Measurements from ENCODE around the gene CLN6. TPM values are rescaled to one million over a fixed set of nuclear protein-coding genes. Genes with fewer than 3 reads are reported as not detected.
A peak's percentile ranks its signal among the peaks of the same experiment; 100 is the strongest.
"Not testable (repeated sequence)": the region's sequence is repeated elsewhere in the genome, so short reads cannot be mapped to it uniquely, and the experiment has no call there.

Gene CLN6
- total RNA-seq, 1 donor from 2014 or later, result 35.3 TPM

DNA sequence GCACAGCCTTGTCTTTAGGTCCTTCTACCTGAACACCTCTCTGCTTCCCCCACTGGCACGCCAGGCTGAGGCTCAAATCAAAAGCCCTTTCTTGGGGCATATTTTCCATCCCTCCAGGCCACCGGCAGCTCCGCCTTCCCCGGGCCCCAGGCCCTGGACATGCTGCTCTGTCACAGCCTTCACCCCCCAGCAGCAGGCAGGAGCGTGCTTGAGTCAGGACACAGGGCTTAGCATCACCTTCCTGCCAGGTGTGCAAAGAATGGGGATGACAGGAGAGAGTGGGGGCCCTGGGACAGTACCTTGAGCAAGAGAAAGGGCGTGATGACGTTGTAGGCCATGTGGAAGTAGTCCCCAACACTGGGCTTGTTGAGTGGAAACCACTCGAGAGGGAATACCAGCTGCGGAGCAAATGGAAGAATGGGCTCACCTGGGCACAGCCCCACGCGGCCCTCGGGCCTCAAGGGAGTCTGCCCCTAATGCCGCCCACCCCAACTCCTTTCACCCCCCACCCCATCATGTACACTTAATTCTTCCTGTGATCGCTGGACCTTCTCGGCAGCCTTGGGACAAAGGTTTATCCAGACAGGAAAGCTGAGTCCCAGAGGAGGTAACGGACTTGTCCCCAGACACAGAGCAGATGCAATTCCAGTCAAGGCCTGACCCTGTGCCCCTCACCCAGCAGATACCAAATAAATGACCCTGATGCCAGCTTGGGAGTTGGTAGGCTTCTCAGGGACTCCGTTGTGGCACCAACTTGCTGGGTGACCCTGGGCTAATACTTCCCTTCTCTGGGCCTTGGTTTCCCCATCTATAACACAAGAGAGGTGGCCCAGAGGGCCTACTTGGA lies 15.3 kb downstream of the CLN6 start:
- TF ChIP-seq, protein P1, sequence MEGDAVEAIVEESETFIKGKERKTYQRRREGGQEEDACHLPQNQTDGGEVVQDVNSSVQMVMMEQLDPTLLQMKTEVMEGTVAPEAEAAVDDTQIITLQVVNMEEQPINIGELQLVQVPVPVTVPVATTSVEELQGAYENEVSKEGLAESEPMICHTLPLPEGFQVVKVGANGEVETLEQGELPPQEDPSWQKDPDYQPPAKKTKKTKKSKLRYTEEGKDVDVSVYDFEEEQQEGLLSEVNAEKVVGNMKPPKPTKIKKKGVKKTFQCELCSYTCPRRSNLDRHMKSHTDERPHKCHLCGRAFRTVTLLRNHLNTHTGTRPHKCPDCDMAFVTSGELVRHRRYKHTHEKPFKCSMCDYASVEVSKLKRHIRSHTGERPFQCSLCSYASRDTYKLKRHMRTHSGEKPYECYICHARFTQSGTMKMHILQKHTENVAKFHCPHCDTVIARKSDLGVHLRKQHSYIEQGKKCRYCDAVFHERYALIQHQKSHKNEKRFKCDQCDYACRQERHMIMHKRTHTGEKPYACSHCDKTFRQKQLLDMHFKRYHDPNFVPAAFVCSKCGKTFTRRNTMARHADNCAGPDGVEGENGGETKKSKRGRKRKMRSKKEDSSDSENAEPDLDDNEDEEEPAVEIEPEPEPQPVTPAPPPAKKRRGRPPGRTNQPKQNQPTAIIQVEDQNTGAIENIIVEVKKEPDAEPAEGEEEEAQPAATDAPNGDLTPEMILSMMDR (IDR thresholded peaks at IDR 0.05; ENCODE audit: unreplicated experiment), result no peak
- H3K4me1 Mint-ChIP-seq, result no peaks in the 10 kb centered on the region
- DNase-seq (ENCODE audit: low spot score in 2 of 2, unreplicated experiment in 2 of 2), result no peak
- H3K27me3 Mint-ChIP-seq (ENCODE audit: low read depth), result no peaks in the 10 kb centered on the region
- H3K4me3 Mint-ChIP-seq, result no peak overlapping the region
- H3K27ac Mint-ChIP-seq, result no peak overlapping the region
- H3K36me3 Mint-ChIP-seq, result peaks cover 21% of the 10 kb centered on the region
- no peaks in the 10 kb centered on the region for H3K9me3 Mint-ChIP-seq

DNA sequence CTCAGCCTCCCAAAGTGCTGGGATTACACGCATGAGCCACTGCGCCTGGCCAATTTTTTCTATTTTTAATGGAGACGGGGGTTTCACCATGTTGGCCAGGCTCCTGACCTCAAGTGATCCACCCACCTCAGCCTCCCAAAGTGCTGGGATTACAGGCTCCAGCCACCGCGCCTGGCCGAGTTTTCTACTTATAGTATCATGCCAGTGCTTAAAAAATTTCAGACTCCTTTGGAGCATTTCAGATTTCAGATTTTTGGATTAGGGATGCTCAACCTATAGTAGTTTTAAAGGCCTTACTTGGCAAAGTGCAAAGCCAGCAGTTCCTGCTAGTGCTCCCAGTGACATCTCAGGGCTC lies 16.1 kb downstream of the CLN6 start:
- not testable (repeated sequence) for H3K4me3 Mint-ChIP-seq; H3K27ac Mint-ChIP-seq; H3K27me3 Mint-ChIP-seq (ENCODE audit: low read depth); H3K4me1 Mint-ChIP-seq; H3K9me3 Mint-ChIP-seq; DNase-seq (ENCODE audit: low spot score in 2 of 2, unreplicated experiment in 2 of 2)
- peaks cover 18% of the 10 kb centered on the region for H3K36me3 Mint-ChIP-seq

DNA sequence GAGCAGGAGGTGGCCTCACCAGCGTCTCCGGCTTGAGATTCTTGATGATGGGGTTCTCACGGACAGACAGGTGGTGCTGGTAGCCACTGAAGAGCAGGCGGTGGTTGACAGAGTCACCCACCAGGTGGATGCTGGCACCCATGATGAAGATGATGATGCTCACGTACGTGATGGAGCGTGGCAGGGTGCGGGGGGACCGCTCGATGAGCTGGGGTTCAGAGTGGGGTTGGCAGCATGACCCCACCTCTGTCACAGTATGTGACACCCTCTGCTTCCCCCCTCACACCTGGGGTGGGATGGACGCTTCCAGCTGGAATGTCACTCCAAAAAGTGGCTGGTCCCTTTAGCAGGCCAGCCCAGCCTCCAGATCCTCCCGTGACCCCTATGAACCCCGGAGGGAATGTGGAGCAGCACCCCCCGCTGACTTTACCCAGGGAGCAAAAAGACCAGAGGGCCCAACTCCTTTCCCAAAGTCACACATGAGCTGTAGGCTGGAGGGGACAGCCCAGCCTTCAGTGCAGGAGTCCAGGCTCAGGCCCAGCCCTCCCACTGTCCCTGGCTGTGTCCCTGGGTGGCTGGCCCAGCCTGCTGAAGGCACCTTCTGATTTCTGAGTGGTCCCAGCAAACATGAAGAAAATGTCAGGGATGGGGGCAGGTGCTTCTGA lies 17.7 kb downstream of the CLN6 start:
- TF ChIP-seq, protein P1 (IDR thresholded peaks at IDR 0.05; ENCODE audit: unreplicated experiment), result no peak
- no peak overlapping the region for H3K27ac Mint-ChIP-seq
- no peaks in the 10 kb centered on the region for H3K27me3 Mint-ChIP-seq (ENCODE audit: low read depth)
- peaks cover 8% of the 10 kb centered on the region for H3K36me3 Mint-ChIP-seq
- no peak overlapping the region for H3K4me3 Mint-ChIP-seq
- H3K9me3 Mint-ChIP-seq, result no peaks in the 10 kb centered on the region
- DNase-seq (ENCODE audit: low spot score in 2 of 2, unreplicated experiment in 2 of 2), result no peak
- no peaks in the 10 kb centered on the region for H3K4me1 Mint-ChIP-seq

DNA sequence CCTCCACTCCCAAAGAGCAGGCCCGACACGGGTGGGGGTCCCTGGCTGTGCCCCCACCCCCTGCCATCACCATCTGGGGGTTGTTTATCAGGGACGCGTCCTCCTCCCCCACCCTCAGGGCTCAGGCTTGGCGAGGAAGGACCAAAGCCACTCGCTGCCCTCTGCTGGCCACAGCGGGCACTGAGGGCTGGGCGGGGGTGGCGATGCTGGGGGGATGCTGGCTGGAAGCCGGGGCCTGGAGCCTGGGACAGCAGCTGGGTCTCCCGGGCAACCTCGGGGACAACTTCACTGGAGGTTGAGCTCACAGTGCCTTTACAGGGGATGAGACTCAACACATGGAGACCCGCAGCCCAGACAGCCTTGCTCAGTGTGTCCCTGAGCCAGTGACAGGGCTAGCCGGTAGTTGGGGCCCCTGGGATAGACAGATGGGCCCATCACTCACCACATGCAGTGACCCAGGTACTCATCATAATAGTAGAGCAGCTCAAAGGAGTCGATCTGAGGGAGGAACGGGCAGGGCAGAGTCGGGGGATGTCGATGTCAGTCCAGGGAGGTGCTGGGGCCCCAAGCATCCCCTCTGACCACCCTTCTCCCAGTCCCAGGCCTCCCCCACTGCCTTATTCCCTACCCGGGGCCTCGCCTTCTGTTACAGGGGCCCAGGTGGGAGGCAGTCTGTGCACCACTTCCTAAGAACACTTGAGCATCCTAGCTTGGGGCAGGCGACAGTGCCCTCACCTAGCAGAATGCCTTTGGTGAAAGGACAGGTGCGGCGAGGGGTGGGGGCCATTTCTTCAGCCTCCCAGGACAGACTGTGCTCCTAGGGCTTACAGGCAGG lies 18.5 kb downstream of the CLN6 start:
- Mint-ChIP-seq H3K36me3 (peaks cover 2% of the 10 kb centered on the region), H3K4me1 (no peaks in the 10 kb centered on the region), H3K27me3 (ENCODE audit: low read depth) (no peaks in the 10 kb centered on the region), H3K9me3 (no peaks in the 10 kb centered on the region), H3K4me3 (no peak overlapping the region), H3K27ac (no peak overlapping the region)
- TF ChIP-seq, protein P1 (IDR thresholded peaks at IDR 0.05; ENCODE audit: unreplicated experiment), result peak; percentile 64
- DNase-seq (ENCODE audit: low spot score in 2 of 2, unreplicated experiment in 2 of 2), result peak in 1 of 2 experiments; percentile 72

DNA sequence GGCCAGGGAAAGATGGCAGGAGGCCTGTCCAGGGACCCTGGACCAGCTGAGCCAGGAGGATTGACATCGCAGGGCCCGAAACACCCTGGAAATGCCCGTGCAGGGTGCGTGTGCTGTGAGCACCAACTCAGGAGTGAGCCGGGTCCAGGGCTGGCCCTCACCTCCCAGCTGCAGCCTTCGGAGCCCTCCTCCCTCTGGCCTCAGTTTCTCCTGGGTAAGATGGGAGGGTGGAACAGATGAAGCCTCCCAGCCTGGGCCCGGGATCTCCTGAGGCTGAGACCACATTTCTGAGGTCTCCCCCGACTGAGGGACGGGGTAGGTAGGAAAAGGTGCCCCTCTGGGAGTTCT lies 19.1 kb downstream of the CLN6 start:
- H3K4me3 Mint-ChIP-seq, result no peak overlapping the region
- H3K27me3 Mint-ChIP-seq (ENCODE audit: low read depth), result no peaks in the 10 kb centered on the region
- TF ChIP-seq, protein P1 (IDR thresholded peaks at IDR 0.05; ENCODE audit: unreplicated experiment), result no peak
- no peaks in the 10 kb centered on the region for H3K9me3 Mint-ChIP-seq
- H3K27ac Mint-ChIP-seq, result no peak overlapping the region
- peaks cover 3% of the 10 kb centered on the region for H3K4me1 Mint-ChIP-seq
- no peak for DNase-seq (ENCODE audit: low spot score in 2 of 2, unreplicated experiment in 2 of 2)
- peaks cover 1% of the 10 kb centered on the region for H3K36me3 Mint-ChIP-seq

All from mesothelial cell of epicardium (in vitro differentiated cells).